ENCODE measurements around the gene ADGRG6.

DNA sequence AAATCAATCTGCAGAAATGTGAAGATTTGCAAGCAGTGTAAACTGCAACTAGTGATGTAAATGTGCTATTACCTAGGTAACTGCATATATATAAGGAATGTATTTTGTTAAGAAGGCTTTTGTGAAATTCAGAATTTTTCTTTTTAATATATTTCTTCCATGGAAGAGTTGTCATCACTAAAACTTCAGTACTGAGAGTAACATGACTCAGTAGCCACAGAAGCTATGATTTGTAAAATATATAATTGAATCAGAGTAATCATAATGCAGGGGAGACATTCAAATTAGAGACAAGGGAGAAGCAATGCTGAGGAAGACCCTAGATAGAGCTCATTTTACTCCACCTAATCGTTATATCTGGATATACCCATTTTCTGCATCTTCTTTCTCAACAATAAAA lies 141.7 kb downstream of the ADGRG6 start:
- TF ChIP-seq, protein P1, sequence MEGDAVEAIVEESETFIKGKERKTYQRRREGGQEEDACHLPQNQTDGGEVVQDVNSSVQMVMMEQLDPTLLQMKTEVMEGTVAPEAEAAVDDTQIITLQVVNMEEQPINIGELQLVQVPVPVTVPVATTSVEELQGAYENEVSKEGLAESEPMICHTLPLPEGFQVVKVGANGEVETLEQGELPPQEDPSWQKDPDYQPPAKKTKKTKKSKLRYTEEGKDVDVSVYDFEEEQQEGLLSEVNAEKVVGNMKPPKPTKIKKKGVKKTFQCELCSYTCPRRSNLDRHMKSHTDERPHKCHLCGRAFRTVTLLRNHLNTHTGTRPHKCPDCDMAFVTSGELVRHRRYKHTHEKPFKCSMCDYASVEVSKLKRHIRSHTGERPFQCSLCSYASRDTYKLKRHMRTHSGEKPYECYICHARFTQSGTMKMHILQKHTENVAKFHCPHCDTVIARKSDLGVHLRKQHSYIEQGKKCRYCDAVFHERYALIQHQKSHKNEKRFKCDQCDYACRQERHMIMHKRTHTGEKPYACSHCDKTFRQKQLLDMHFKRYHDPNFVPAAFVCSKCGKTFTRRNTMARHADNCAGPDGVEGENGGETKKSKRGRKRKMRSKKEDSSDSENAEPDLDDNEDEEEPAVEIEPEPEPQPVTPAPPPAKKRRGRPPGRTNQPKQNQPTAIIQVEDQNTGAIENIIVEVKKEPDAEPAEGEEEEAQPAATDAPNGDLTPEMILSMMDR (IDR thresholded peaks at IDR 0.05): no peak
- no peak for TF ChIP-seq EP300 (IDR thresholded peaks at IDR 0.05; ENCODE audit: low read depth)
